ENCODE measurements around the gene ZNF385B.

Gene ZNF385B

DNA sequence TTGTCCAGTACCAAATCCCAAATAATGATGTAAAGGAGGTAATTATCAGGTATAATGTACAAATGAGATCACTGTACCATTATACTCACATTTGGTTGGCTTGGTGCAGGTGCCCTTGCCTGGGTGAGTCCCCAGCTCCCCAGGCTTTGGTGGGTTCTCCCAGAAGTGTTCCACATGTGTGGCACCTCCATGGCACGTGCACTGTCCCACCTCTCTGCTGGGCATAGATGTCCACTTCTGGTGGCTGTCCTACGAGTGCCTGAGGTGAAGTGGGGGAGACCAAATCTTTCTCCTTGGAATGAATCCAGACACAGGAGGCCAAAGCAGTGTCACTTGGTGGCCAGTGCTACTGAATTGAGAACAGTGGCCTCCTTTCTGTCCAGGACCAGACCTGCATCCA, 434.3 kb downstream of the ZNF385B start:
- no peak for TF ChIP-seq Cebpa-rat (IDR thresholded peaks at IDR 0.05)
- Histone ChIP-seq H4K20me1 (no peaks in the 10 kb centered on the region; a peak in 1 of 22 replicates), H3K4me2 (no peak overlapping the region), H3K27me3 (no peaks in the 10 kb centered on the region), H3K4me3 (no peak overlapping the region), H3K4me1 (no peaks in the 10 kb centered on the region), H3K9ac (no peak overlapping the region), H3K36me3 (no peaks in the 10 kb centered on the region), H3K27ac (no peak overlapping the region), H3K9me3 (replicated peaks in 1 of 11) (no peaks in the 10 kb centered on the region)

DNA sequence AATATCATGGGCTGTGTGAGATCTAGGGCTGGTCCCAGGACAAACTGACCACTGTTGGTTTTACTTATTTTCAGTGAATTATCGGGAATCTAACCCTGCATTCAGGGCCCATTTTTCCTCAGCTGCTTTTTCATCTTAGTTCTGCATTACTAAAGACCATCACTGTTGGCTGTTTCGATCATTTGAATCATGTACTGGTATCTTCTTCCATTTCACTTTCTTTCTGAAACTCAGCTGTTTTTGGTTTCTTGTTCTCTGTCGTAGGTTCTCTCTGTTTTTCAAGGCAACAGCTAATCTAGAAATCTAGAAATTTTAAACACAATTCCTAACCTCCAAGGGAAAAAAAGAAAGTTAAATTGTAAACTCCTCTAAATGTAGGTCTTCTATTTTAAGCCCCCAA, 436.8 kb downstream of the ZNF385B start:
- Histone ChIP-seq H3K27ac (no peak overlapping the region), H4K20me1 (no peaks in the 10 kb centered on the region; a peak in 1 of 22 replicates), H3K9ac (no peak overlapping the region), H3K27me3 (no peaks in the 10 kb centered on the region), H3K4me2 (no peak overlapping the region), H3K4me3 (no peak overlapping the region), H3K4me1 (no peaks in the 10 kb centered on the region), H3K9me3 (replicated peaks in 1 of 11) (no peaks in the 10 kb centered on the region), H3K36me3 (no peaks in the 10 kb centered on the region)
- no peak for TF ChIP-seq Cebpa-rat (IDR thresholded peaks at IDR 0.05)

DNA sequence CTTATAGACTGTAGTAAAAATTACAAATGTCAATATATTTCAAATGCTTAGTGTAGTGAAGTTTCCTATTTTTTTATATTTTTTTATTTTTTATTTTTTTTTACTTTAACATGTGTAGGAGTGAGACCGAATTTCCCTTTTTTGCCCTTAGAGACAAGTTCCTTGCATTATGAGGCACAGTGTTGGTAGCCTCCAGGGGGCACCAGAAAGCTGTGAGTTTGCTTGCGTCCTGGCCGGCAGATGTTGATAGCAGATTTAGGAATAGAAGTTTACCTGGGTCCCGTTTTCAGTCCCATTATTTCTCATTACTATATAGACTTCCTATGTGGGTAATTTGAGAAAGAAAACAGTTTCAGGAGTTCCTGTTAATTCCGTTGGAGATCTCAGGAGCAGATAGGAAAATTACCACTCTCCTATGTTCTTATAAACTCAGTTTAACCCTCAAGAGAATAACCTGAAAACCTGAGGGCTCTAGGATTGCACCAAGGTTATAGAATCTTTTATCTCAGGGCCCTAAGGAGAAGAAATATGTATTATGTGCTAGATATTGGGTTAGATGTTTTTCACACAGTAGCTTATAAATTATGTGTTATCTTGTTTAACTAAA, 439.3 kb downstream of the ZNF385B start:
- H3K9ac ChIP-seq = no peak overlapping the region
- no peak overlapping the region for H3K4me3 ChIP-seq
- no peaks in the 10 kb centered on the region for H4K20me1 ChIP-seq
- H3K36me3 ChIP-seq = no peaks in the 10 kb centered on the region
- H3K9me3 ChIP-seq (replicated peaks in 1 of 11) = no peaks in the 10 kb centered on the region
- TF ChIP-seq Cebpa-rat (IDR thresholded peaks at IDR 0.05) = no peak
- H3K27ac ChIP-seq = no peak overlapping the region
- no peaks in the 10 kb centered on the region for H3K27me3 ChIP-seq
- no peaks in the 10 kb centered on the region for H3K4me1 ChIP-seq
- no peak overlapping the region for H3K4me2 ChIP-seq

DNA sequence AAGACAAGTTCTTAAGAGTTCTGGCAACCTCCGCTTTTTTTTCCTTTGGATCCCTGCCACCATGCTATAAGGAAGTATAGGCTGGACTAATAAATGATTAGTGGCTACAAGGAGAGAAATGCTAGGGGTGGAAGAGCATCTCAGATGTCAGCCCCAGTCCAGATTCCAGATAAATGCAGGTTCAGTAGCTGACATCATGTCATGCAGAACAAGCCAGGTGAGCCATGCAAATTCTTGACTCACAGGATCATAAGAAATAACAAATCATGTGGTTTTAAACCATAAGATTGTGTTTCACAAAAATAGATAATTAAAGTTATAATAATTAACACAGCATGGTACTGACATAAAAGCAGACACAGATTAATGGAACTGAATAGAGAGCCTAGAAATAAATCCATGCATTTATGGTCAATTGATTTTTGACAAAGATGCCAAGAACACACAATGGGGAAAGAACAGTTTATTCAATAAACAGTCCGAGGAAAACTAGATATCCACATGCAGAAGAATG, 443.9 kb downstream of the ZNF385B start:
- Histone ChIP-seq H3K9ac (no peak overlapping the region), H4K20me1 (no peaks in the 10 kb centered on the region), H3K27ac (no peak overlapping the region), H3K36me3 (no peaks in the 10 kb centered on the region), H3K4me2 (no peak overlapping the region), H3K27me3 (no peaks in the 10 kb centered on the region), H3K4me1 (no peaks in the 10 kb centered on the region), H3K4me3 (no peak overlapping the region), H3K9me3 (replicated peaks in 1 of 11) (0 out of 22 replicates have a peak, but pooled peaks cover 0 to 4% (median 0%) of the 10 kb centered on the region in 11 experiments)
- no peak for TF ChIP-seq Cebpa-rat (IDR thresholded peaks at IDR 0.05)

DNA sequence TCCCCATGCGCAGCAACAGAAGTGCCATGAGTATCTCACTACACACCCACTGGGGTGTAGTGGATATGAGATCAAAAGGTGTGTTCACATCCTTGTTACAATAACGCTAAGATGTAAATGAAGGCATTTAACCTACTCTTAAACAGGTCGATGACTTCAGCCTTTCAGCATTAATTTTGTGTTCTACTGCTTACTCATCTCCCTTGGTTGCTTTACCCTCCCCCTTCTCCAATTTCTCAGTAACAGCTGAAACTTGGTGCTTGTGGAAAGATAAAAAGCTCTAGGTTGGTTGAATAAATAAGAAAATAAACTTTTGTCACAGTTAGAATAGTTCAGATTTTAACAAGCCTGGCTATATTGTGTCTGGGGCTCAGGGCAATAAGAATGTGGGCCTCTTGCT, 449.3 kb downstream of the ZNF385B start:
- no peak overlapping the region for H3K27ac ChIP-seq
- no peak overlapping the region for H3K9ac ChIP-seq
- H3K36me3 ChIP-seq = no peaks in the 10 kb centered on the region
- H3K27me3 ChIP-seq = no peaks in the 10 kb centered on the region
- no peaks in the 10 kb centered on the region for H4K20me1 ChIP-seq
- H3K4me1 ChIP-seq = peaks cover 0 to 5% (median 2%) of the 10 kb centered on the region in 10 experiments; a peak in 6 of 20 replicates
- 0 out of 22 replicates have a peak, but pooled peaks cover 0 to 4% (median 0%) of the 10 kb centered on the region in 11 experiments for H3K9me3 ChIP-seq (replicated peaks in 1 of 11)
- no peak overlapping the region for H3K4me2 ChIP-seq
- TF ChIP-seq Cebpa-rat (IDR thresholded peaks at IDR 0.05) = no peak
- no peak overlapping the region for H3K4me3 ChIP-seq

DNA sequence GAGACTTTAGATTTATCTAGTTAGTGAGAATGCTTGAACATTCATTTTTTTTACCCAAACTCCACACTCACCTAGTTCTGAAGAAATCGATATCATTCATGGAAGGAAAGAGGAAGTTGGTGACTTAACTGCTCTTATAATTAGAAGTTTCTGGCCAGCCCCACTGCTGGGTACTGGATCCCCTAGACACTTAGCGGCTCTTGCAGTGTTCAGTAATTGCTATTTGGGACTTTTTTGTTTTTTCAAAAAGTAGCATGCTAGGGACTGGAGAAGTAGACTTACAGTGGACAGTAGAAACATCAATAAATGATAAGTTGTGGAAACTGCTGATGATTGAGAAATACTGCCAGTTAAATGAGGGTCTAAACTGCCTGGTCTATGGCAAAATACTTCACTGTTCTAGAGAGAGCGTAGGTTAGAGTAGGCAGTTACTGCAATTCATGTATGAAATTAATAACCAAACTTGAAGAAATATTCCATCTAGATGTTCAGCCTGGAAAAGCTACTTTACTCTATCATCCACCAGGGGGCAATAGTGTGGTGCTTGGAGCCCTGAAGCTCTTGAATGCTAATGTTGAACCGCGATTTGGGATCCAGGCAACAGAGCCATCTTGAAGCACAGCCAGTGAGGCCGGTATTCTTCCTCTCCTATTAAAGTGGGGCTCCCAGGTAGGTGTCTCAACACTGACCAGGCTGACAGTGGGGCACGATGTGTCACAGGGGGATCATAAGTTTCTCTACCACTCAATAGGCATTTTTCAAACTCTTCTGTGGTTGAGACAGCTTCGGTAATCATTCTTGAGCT, 450.7 kb downstream of the ZNF385B start:
- H3K36me3 ChIP-seq = no peaks in the 10 kb centered on the region
- H3K9me3 ChIP-seq (replicated peaks in 1 of 11) = 0 out of 22 replicates have a peak, but pooled peaks cover 0 to under 1% (median 0%) of the 10 kb centered on the region in 11 experiments
- H3K4me2 ChIP-seq = peak overlapping the region in 1 of 11 experiments; percentile 16; a peak in 2 of 22 replicates
- H3K27me3 ChIP-seq = no peaks in the 10 kb centered on the region
- no peak overlapping the region for H3K9ac ChIP-seq
- H3K4me1 ChIP-seq = peaks cover 0 to 5% (median 2%) of the 10 kb centered on the region in 10 experiments; a peak in 6 of 20 replicates
- no peak overlapping the region for H3K4me3 ChIP-seq
- no peak overlapping the region for H3K27ac ChIP-seq
- no peak for TF ChIP-seq Cebpa-rat (IDR thresholded peaks at IDR 0.05)
- no peaks in the 10 kb centered on the region for H4K20me1 ChIP-seq

DNA sequence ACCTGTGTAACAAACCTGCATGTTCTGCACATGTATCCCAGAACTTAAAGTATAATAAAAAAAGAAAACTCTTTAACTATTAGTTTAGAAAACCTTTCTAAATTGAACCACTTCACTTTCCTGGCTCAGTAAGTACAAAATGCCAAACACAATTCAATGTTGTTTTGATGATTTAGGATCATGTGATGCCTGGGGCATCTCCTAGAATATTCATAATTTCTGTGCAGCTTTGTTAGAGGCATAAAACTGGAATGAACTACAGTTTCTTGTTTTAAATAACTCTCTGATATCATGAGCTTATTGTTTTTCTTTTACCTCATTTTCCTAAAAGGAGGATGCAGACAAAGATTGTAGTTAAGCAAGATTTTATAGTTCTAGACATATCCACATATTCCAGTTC, 457.8 kb downstream of the ZNF385B start:
- Histone ChIP-seq H3K4me2 (no peak overlapping the region), H3K9me3 (replicated peaks in 1 of 11) (no peaks in the 10 kb centered on the region), H3K4me3 (no peak overlapping the region), H3K27me3 (no peaks in the 10 kb centered on the region), H3K27ac (no peak overlapping the region), H3K9ac (no peak overlapping the region), H3K4me1 (no peaks in the 10 kb centered on the region), H3K36me3 (no peaks in the 10 kb centered on the region), H4K20me1 (no peaks in the 10 kb centered on the region)
- no peak for TF ChIP-seq Cebpa-rat (IDR thresholded peaks at IDR 0.05)

DNA sequence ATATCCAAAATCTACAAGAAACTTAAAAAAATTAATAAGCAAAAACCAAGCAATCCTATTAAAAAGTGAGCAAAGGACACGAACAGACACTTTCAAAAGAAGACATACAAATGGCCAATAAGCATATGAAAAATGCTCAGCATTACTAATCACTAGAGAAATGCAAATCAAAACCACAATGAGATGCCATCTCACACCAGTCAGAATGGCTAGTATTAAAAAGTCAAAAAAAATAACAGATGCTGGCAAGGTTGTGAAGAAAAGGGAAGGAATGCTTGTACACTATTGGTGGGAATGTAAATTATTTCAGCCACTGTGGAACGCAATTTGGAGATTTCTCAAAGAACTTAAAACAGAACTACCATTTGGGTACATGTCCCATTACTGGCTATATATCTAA, 467.9 kb downstream of the ZNF385B start:
- H3K4me3 ChIP-seq = no peak overlapping the region
- no peaks in the 10 kb centered on the region for H3K36me3 ChIP-seq
- no peaks in the 10 kb centered on the region for H4K20me1 ChIP-seq
- H3K4me2 ChIP-seq = no peak overlapping the region
- TF ChIP-seq Cebpa-rat (IDR thresholded peaks at IDR 0.05) = no peak
- no peaks in the 10 kb centered on the region for H3K4me1 ChIP-seq
- no peaks in the 10 kb centered on the region for H3K27me3 ChIP-seq
- no peaks in the 10 kb centered on the region for H3K9me3 ChIP-seq (replicated peaks in 1 of 11)
- no peak overlapping the region for H3K27ac ChIP-seq
- no peak overlapping the region for H3K9ac ChIP-seq
